Lower leg skin (tissue), 3 donors: ENCODE results near the gene RNF157.
"Not testable (repeated sequence)": the region's sequence is repeated elsewhere in the genome, so short reads cannot be mapped to it uniquely, and the experiment has no call there.

Source experiments
- CTCF ChIP-seq, 3 donors: fragments of 450-650 bp; IDR thresholded peaks; one replicate each; pipeline ENCODE4 v1.5.1; 2016; ENCODE audit warnings: antibody characterized with exemption in 3 of 3, mild to moderate bottlenecking in 3 of 3, moderate library complexity in 2 of 3
- POLR2A ChIP-seq, 2 donors: fragments of 450-650 bp; IDR thresholded peaks; one replicate each; pipeline ENCODE4 v1.6.1; 2016 to 2017; ENCODE audit warnings: antibody characterized with exemption in 2 of 2, mild to moderate bottlenecking in 1 of 2, moderate library complexity in 1 of 2

- TF ChIP-seq CTCF, POLR2A (IDR thresholded peaks at IDR 0.05): not testable (repeated sequence)
Measured at GRCh38 chr17:76226749-76227148, 13.5 kb downstream of the RNF157 start.
